ENCODE results near the gene NDST1. TPM values are rescaled to one million over a fixed set of nuclear protein-coding genes. Genes with fewer than 3 reads are reported as not detected.

The NDST1 gene
- total RNA-seq, 2 experiments from 2014 or later, result 9.5 to 26.6 TPM

GRCh38 chr5:150604894-150605440 lies 97.0 kb downstream of the NDST1 start:
- H3K4me1 ChIP-seq (ENCODE audit: insufficient read depth, low read length, poor library complexity, severe bottlenecking), result no peaks in the 10 kb centered on the region
- H3K4me2 ChIP-seq (ENCODE audit: low read length), result no peak overlapping the region
- BruUV-seq (replicated peaks), result no TSS peak
- H4K20me1 ChIP-seq (ENCODE audit: insufficient read depth, low read length), result no peaks in the 10 kb centered on the region
- no peaks in the 10 kb centered on the region for H3K36me3 ChIP-seq (ENCODE audit: insufficient read depth, low read length)
- H3K9me2 ChIP-seq (ENCODE audit: insufficient read depth, low read length), result no peaks in the 10 kb centered on the region
- no peak overlapping the region for H3K4me3 ChIP-seq (ENCODE audit: low read depth, low read length, poor library complexity, severe bottlenecking)
- POLR2A ChIA-PET, result interaction anchor here (0.6 kb wide), 1 partner anchor 74 kb away, joined by 3 read pairs; no protein-coding TSS in a partner anchor
- DNase-seq (ENCODE audit: low spot score), result no peak
- H3K27ac ChIP-seq (ENCODE audit: low read depth, low read length, poor library complexity, severe bottlenecking), result no peak overlapping the region
- TF ChIP-seq EZH2phosphoT487 (IDR thresholded peaks at IDR 0.05; ENCODE audit: borderline replicate concordance, low read depth, low read length), result no peak
- TF ChIP-seq CTCF (conservative IDR thresholded peaks at IDR 0.05; ENCODE audit: low read length), result no peak
- CTCF ChIA-PET (ENCODE audit: unreplicated experiment), result no interaction called here
- intact Hi-C loops (cut with micrococcal nuclease; ENCODE audit: unreplicated experiment), result no loop called here
- no peak overlapping the region for H2AFZ ChIP-seq (ENCODE audit: low read length)
- H3K79me2 ChIP-seq (ENCODE audit: insufficient read depth, low read depth, low read length), result no peaks in the 10 kb centered on the region
- H3K9me3 ChIP-seq (ENCODE audit: low read length), result no peaks in the 10 kb centered on the region

- Histone ChIP-seq H3K79me2 (ENCODE audit: insufficient read depth, low read depth, low read length) (no peaks in the 10 kb centered on the region), H3K4me3 (ENCODE audit: low read depth, low read length, poor library complexity, severe bottlenecking) (no peak overlapping the region), H3K4me2 (ENCODE audit: low read length) (no peak overlapping the region), H3K9me2 (ENCODE audit: insufficient read depth, low read length) (no peaks in the 10 kb centered on the region), H4K20me1 (ENCODE audit: insufficient read depth, low read length) (no peaks in the 10 kb centered on the region), H3K36me3 (ENCODE audit: insufficient read depth, low read length) (no peaks in the 10 kb centered on the region), H3K9me3 (ENCODE audit: low read length) (no peaks in the 10 kb centered on the region), H3K27ac (ENCODE audit: low read depth, low read length, poor library complexity, severe bottlenecking) (no peak overlapping the region), H2AFZ (ENCODE audit: low read length) (no peak overlapping the region), H3K4me1 (ENCODE audit: insufficient read depth, low read length, poor library complexity, severe bottlenecking) (no peaks in the 10 kb centered on the region)
- ChIA-PET CTCF (ENCODE audit: unreplicated experiment) (no interaction called here), POLR2A (interaction anchor here (0.6 kb wide), 1 partner anchor 757 kb away, joined by 3 read pairs; no protein-coding TSS in a partner anchor)
- no peak for DNase-seq (ENCODE audit: low spot score)
- no TSS peak for BruUV-seq (replicated peaks)
- TF ChIP-seq EZH2phosphoT487 (IDR thresholded peaks at IDR 0.05; ENCODE audit: borderline replicate concordance, low read depth, low read length), result no peak
- no peak for TF ChIP-seq CTCF (conservative IDR thresholded peaks at IDR 0.05; ENCODE audit: low read length)
- intact Hi-C loops (cut with micrococcal nuclease; ENCODE audit: unreplicated experiment), result no loop called here
Measured at GRCh38 chr5:150605546-150605945, 97.6 kb downstream of the NDST1 start.

- Histone ChIP-seq H3K9me3 (ENCODE audit: low read length) (no peaks in the 10 kb centered on the region), H3K4me3 (ENCODE audit: low read depth, low read length, poor library complexity, severe bottlenecking) (no peak overlapping the region), H3K9me2 (ENCODE audit: insufficient read depth, low read length) (no peaks in the 10 kb centered on the region), H3K27ac (ENCODE audit: low read depth, low read length, poor library complexity, severe bottlenecking) (no peak overlapping the region), H3K36me3 (ENCODE audit: insufficient read depth, low read length) (no peaks in the 10 kb centered on the region), H3K4me1 (ENCODE audit: insufficient read depth, low read length, poor library complexity, severe bottlenecking) (no peaks in the 10 kb centered on the region), H3K4me2 (ENCODE audit: low read length) (no peak overlapping the region), H3K79me2 (ENCODE audit: insufficient read depth, low read depth, low read length) (no peaks in the 10 kb centered on the region), H4K20me1 (ENCODE audit: insufficient read depth, low read length) (no peaks in the 10 kb centered on the region), H2AFZ (ENCODE audit: low read length) (no peak overlapping the region)
- DNase-seq (ENCODE audit: low spot score), result no peak
- CTCF ChIA-PET (ENCODE audit: unreplicated experiment), result no interaction called here
- TF ChIP-seq EZH2phosphoT487 (IDR thresholded peaks at IDR 0.05; ENCODE audit: borderline replicate concordance, low read depth, low read length) (no peak), CTCF (conservative IDR thresholded peaks at IDR 0.05; ENCODE audit: low read length) (no peak)
- no TSS peak for BruUV-seq (replicated peaks)
- intact Hi-C loops (cut with micrococcal nuclease; ENCODE audit: unreplicated experiment), result no loop called here
- POLR2A ChIA-PET, result interaction anchor here (0.5 to 0.6 kb wide), 2 partner anchors 294 to 1064 kb away, joined by 3 read pairs; no protein-coding TSS in a partner anchor
Measured at GRCh38 chr5:150606476-150606875, 98.5 kb downstream of the NDST1 start.
